Activated CD4-positive, alpha-beta T cell treated with anti-CD3 and anti-CD28 coated beads for 48 hours (primary cell): ENCODE results near the gene WDR37.

ENCODE experiments used
- DNase-seq: peaks from one replicate; pipeline ENCODE4 v3.0.0-alpha.2; 2020

WDR37 gene

GRCh38 chr10:1074748-1075308, 18.6 kb downstream of the WDR37 start:
- no peak for DNase-seq

GRCh38 chr10:1078668-1079067, 22.5 kb downstream of the WDR37 start:
- no peak for DNase-seq

- no peak for DNase-seq
These were observed 27.4 kb downstream of the WDR37 start for GRCh38 chr10:1083581-1083980.

DNA sequence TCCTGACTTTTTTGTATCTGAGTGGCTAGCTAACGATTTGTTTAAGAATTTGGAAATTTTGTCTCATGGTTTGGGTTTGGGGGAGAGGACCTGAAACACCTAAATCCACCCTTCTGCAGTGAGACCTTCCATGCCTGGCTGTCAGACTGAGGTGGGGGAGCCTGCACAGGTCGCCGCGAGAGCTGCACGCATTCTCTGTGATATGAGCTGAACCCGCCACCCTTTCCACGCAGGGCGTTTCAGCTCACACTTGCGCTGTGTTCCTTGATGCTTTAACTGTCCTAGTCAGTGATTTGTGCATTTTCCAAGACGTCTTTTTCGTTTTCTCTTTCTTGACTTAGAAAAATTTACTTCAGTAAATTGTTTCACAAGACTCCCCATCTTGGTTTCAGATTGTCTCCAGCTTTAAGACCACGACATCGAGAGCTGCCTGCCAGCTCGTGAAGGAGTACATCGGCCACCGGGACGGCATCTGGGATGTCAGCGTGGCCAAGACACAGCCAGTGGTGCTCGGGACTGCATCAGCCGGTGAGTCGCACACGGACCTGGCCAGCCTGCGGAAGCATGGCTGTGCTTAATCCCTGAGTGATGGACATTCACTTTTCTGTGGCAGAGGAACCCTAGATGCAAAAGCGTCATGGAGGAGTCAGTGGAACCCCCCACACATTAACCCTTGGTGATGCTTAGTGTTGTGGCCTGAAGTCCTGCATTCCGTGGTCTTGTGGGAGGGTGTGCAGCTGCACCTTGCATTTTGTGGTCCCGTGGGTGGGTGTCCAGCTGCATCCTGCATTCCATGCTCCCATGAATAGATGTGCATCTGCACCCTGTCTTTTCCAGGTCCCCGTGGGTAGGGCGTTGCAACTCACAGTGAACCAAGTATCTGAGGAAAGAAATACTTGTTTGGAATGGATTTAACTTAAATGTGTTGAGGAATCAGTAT, 28.1 kb downstream of the WDR37 start:
- no peak for DNase-seq

GRCh38 chr10:1085258-1085657, 29.1 kb downstream of the WDR37 start:
- DNase-seq, result no peak

- DNase-seq, result no peak
These were observed 30.6 kb downstream of the WDR37 start for GRCh38 chr10:1086787-1087186.

DNA sequence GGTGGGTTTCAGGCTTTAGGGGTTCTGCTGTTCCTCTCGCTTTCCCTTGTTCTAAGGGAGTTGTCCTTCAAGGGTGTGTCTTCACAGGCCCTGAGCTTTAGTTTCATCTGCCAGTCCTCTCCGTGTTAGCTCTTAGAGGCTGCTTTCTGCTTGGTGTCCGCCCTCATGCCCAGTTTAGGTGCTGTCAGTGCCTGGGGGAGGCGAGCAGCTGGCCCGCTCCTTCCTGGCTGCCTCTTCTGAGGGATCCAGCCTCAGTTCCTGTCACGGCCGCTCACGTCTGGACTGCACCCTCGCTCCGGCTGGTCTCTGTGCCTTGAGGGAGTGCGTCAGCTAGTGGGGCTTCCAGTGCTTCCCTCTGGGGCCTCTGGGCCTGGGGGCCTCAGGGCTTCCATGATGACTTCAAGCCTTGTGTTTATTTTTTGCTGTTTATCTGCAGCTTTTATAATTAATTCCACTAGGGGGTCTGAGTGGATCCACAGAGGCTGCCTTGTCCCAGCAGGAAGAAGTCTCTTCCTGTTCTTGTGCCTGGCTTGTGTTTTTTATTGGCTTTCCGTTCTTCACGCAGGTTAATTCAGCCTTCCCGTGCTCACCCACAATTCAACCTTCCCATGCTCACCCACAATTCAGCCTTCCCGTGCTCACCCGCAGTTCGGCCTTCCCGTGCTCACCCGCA, 33.0 kb downstream of the WDR37 start:
- DNase-seq, result no peak

GRCh38 chr10:1090696-1091095, 34.5 kb downstream of the WDR37 start:
- DNase-seq, result no peak

DNA sequence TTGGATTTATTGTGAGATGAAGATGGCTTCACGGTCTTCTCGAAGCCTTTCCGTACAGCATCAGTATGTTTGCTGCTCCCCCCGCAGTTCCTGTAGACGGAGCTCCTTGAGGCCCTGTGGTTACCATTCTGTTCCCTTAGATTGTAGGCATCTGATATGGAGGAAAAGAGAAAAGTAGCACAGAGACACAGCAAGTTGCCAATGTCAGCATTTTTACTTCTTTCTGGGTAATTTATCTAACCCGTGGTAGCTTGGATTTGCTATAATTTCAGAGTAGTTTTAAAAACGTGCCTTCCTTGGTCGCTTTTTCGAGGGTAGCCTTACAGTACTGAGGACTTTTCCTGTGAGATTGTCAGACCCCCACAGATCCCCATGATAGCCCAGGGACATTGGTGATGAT, 37.5 kb downstream of the WDR37 start:
- no peak for DNase-seq

GRCh38 chr10:1094112-1095057, 38.2 kb downstream of the WDR37 start:
- peak; percentile 87 for DNase-seq

GRCh38 chr10:1095498-1095897, 39.3 kb downstream of the WDR37 start:
- DNase-seq, result no peak

GRCh38 chr10:1096287-1096889, 40.2 kb downstream of the WDR37 start:
- DNase-seq, result no peak

- DNase-seq, result no peak
These were observed 41.3 kb downstream of the WDR37 start for GRCh38 chr10:1097436-1097835.

- no peak for DNase-seq
These were observed 44.0 kb downstream of the WDR37 start for GRCh38 chr10:1100143-1100542.

DNA sequence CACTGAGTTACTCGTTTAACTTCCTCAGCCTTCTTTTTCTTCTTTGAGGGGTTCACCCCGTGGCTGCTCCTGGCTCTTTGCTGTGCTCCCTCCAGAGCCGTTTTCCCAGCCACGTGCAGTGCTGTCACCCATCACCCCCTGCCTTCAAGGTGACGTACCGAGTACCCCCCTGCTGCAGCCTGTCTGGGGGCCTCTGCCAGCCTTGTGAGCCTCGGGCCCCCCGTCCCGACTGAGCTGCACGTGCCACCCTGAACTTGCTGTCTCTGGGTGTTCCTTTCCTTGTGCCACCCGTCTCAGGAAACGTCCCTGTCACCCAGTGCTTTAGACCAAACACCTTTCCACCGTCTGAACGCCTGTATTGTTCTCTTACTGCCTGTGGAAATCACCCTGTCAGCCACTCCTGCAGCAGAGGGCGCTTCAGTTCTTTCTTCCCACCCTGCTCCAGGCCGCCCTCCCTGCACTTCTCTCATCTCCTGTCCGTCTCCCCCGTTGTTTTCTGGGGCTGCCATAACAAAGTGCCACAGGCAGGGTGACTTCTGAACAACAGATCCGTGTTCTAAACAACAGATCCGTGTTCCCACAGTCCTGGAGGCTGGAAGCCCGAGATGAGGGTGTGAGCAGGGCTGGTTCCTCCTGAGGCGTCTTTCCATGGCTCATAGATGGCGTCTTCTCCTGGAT, 44.6 kb downstream of the WDR37 start:
- no peak for DNase-seq

DNA sequence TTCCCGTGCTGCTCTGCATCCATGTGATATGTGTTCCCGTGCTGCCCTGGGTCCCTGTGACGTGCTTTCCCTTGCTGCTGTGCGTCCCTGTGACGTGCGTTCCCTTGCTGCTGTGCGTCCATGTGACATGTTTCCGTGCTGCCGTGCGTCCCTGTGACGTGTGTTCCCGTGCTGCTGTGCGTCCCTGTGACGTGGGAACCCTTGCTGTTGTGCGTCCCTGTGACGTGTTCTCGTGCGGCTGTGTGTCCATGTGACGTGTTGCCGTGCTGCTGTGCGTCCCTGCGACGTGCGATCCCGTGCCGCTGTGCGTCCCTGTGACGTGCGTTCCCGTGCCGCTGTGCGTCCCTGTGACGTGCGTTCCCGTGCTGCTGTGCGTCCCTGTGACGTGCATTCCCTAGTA, 45.8 kb downstream of the WDR37 start:
- no peak for DNase-seq

GRCh38 chr10:1102416-1102815, 46.2 kb downstream of the WDR37 start:
- peak; percentile 66 for DNase-seq

- DNase-seq, result no peak
These were observed 46.6 kb downstream of the WDR37 start for GRCh38 chr10:1102831-1103230.

GRCh38 chr10:1103551-1103950, 47.4 kb downstream of the WDR37 start:
- DNase-seq, result no peak

DNA sequence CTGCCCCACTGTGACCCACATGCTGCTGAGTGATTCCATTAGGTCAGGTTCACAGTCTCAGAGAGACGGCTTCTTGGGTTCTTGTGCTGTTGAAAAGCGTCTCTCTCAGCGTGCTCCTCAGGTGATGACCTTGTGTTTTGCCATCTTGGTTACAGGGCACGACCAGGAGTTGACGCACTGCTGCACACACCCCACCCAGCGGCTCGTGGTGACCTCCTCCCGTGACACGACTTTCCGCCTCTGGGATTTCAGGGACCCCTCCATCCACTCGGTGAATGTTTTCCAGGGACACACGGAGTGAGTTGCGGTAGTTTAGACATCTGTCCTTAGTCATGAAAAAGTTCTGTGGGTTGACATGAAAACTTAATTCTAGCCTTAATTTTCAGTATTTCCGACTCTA, 48.8 kb downstream of the WDR37 start:
- no peak for DNase-seq

DNA sequence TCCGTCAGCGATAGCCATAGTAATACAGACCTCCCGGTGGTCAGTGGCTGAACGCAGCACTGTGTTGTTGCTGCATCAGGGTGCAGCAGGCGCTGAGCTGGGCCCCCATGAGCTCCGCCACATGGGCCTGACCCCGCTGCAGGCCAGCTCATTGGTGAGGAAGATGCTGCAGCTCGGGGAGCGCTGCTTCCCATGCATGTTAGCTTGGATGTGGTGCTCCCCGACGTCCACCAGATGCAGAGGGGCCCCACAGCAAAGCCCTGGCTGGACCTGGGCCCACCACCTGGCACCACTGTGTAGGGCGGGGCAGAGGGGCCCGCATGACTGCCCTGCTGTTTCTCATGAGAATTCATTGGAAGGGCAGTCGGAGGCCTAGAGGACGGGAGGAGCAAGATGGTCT, 50.8 kb downstream of the WDR37 start:
- DNase-seq, result no peak

GRCh38 chr10:1107679-1108078, 51.5 kb downstream of the WDR37 start:
- no peak for DNase-seq
